HL-60/S4 (cell line): ENCODE measurements around the gene KRTAP5-8.

ENCODE experiments used
- in situ Hi-C: fragments of 300-500 bp; cut with MboI; formaldehyde crosslinking; loops from 2 replicates; pipeline ENCODE4 v1.14.3; 2022; ENCODE audit warnings: low sequenced_read_pairs

Gene KRTAP5-8

DNA sequence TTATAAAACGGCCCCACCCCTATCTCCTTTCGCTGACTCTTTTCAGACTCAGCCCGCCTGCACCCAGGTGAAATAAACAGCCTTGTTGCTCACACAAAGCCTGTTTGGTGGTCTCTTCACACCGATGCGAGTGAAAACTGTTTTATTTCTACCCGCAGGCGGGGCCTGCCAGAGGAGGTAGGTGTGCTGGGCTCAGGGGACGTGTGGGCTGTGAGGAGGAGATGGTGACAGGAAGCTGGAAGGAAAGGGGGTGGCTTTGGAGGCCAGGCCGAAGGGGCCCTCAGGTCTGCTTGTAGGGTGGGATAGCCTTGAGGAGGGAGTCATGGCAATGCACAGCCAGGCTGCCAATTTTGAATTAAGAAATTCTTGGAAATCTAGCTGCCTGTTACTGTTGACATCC is 32.0 kb upstream of the KRTAP5-8 start:
- in situ Hi-C loops: no loop called here

DNA sequence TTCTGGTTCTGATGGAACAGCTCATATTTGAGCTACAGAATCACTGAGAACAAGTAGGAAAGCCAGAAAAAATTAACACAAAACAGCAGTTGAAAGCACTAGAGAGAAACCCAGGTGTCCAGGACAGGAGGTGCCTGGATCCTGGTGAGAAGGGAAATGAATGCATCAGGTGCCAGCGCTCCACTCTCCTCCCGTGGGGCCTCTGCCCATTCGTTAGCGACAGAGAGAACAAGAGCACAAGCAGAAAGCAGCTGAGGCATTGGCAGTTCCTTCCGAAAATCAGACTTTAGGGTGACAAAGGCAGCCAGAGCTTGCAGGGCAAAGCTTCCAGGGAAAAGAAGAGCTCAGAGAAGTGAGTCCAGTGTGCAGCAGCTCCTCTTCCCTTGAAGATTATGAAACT is 30.7 kb upstream of the KRTAP5-8 start:
- in situ Hi-C loops: no loop called here

DNA sequence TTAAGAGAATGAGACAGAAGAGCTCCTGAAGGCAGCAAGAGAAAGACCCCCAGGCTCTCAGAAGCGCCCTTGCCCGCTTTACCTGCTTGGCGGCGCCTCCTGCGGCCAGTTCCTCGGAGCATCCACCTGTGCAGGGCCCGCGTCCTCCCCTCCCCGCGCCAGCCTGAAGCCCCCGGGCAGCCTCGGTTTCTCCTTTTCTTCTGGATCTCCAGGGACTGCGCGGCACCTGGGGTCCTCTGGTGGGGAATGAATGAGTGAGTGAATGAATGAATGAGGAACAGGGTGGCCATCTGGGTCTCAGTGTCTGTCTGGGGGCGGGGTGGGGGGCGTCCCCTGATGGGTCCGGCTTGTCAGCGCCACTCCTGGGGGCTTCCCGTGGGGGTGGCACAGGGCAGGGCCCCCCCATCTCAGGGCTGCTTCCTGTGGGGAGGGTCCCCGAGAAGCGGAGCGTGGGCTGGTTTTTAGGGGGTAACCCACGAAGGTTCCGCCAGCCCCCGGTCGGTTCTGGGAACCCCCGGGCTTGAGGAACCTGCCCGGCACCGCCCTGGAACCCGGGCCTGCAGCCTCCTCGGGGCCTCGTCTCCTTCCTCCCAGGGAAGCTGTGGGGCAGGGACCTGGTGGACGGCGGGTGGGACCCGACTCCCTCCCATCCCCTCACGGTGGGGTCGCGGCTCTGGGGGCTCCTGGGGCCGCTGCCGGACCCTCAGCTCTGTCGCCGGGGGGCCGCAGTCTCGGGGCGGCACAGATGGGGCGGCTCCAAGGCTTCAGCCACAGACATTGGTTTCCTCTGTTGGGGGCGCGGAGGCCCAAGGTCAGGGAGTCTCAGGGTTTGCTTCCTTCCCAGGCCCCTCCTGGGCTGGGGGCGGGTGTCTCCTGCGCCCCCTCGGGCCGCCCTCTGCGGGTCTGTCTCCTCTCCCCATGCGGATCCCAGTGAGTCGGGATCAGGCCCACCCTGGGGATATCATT is 19.0 kb upstream of the KRTAP5-8 start:
- in situ Hi-C loops: no loop called here

DNA sequence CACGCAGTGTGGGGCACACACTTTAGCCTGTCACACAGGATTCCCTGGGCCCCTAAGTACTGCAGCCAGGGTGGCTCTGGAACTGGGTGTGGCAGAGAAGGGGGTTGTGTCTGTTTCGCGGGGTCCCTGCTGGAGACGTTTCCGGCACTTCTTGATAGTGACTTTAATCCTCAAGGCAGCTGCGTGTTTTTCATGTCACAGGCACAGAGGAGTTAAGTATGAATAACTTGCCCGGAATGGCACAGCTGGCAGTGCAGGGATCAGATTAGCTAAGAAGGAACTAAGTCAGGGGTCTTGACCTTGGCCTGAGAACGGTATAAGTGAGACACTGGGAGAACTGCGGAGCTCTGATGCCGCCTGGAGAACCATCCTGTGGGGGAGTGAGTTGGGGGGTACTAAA is 18.3 kb upstream of the KRTAP5-8 start:
- in situ Hi-C loops: no loop called here

DNA sequence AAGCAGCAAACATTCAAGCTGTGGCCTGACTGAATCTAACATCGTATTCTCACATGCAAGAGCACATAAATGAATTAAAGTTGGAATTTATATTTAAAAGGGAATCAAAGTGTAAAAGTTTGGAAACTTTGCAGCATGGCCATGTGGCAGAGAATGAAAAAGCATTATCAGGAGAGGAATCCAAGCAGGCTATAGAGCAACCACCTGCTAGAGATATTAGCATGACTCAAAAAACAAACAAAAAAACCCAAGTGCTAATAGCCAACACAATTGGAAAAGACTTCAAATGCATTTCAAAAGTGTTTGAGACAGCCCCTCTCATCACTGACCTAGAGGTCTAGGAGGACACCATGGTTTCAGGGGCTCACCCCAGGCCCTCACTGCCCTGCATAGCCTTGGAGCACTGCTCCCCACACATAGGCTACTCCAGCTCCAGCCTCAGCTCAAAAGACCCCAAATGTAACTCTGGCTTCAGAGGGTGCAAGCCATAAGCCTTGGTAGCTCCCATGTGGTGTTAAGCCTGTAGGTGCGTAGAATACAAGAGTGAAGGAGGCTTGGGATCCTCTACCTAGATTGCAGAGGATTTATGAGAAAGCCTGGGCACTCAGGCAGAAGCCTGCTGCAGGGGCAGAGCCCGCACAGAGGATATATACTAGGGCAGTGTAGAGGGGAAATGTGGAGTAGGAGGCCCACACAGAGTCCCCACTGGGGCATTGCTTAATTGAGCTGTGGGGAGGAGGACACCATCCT is 12.5 kb upstream of the KRTAP5-8 start:
- in situ Hi-C loops: loop anchor here (25.0 kb wide), 1 partner anchor 88 kb away; the partner anchor contains the start of gene DHCR7

DNA sequence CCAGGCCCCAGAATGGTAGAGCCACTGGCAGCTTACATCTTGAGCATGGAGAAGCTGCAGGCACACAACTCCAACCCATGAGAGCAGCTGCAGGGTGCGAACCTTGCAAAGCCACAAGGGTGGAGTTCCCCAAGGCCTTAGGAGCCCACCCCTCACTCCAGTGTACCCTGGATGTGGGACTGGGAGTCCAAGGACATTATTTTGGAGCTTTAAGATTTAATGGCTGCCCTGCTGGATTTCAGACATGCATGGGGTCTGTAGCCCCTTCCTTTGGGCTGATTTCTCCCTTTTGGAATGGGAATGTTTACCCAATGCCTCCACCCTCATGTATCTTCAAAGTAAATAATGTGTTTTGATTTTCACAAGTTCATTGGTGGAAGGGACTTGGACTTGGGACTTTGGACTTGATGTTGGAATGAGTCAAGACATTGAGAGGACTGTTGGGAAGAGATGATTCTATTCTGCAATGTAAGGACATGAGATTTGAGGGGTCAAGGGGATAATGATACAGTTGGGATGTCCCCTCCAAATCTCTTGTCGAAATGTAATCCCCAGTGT is 11.8 kb upstream of the KRTAP5-8 start:
- in situ Hi-C loops: loop anchor here (25.0 kb wide), 1 partner anchor 89 kb away; the partner anchor contains the start of gene DHCR7

DNA sequence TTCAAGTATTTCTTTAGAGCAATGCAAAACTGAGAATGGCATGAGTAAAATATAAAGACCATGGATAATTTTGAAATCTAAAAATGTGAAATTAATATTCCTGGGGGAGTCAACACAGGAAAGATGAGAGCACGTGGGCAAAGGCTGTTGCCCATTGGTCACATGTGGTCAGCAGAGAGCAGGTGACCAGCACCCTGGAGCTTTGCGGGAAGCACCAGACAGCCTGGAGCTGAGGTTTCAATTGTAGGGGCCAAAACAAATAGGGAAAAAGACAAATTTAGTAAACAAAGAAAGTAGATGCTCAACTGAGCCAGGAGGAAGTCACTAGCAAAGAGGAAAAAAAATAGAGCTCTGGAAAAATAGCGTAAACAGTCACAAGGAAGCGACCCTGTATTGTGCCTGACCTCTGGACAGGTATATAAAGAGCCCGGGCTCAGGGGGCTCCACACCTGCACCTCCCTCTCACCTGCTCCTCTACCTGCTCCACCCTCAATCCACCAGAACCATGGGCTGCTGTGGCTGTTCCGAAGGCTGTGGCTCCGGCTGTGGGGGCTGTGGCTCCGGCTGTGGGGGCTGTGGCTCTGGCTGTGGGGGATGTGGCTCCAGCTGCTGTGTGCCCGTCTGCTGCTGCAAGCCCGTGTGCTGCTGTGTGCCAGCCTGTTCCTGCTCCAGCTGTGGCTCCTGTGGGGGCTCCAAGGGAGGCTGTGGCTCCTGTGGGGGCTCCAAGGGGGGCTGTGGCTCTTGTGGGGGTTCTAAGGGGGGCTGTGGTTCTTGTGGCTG is 10.8 kb upstream of the KRTAP5-8 start, which contains the start of gene KRTAP5-7:
TSS of gene KRTAP5-7 (plus strand) at position 472 of the 780 bp plus-strand sequence. CDS start at position 506, 34 bp downstream.
- in situ Hi-C loops: loop anchor here (25.0 kb wide), 1 partner anchor 90 kb away; the partner anchor contains the start of gene DHCR7

DNA sequence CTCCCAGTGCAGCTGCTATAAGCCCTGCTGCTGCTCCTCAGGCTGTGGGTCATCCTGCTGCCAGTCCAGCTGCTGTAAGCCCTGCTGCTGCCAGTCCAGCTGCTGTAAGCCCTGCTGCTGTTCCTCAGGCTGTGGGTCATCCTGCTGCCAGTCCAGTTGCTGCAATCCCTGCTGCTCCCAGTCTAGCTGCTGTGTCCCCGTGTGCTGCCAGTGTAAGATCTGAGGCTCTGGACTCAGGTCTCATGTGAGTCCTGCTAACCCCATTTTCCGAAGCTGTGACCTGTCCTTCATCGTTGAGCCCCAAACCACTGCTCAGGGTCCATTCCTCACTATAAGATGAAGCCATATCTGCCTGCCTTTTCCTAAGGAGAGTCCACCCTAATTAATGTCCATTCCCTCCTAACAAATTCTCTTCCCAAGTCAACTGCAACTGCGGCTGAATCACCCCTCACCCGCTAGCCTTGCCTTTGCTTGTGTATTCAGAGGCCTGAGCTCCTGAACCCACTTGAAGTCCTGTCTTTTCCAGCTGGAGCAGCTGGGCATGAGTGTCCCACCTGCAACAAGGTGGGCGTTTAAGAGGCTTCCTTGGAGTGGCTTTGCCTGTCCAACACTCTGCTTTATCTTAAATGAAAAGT is 10.1 kb upstream of the KRTAP5-8 start:
- in situ Hi-C loops: loop anchor here (25.0 kb wide), 1 partner anchor 90 kb away; the partner anchor contains the start of gene DHCR7

DNA sequence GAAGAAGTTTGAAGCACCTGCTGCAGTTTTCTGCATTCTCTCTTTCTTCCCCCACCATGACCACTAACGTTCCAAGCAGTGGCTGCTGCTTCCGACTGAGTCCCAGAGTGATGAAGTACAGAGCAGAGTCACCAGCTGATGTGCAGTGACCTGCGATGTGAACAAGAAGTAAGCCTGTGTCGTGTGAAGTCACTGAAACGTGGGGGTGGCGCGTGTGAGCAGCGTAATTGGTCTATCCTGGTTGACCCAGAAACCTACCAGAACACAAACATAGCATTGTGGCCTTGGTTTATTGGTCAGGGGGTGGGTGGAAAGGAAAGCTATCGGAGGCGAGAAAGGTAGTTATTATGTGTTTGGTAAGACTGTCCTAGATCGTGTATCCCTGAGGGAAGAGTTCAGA is 7.2 kb upstream of the KRTAP5-8 start:
- in situ Hi-C loops: loop anchor here (25.0 kb wide), 1 partner anchor 93 kb away; the partner anchor contains the start of gene DHCR7

DNA sequence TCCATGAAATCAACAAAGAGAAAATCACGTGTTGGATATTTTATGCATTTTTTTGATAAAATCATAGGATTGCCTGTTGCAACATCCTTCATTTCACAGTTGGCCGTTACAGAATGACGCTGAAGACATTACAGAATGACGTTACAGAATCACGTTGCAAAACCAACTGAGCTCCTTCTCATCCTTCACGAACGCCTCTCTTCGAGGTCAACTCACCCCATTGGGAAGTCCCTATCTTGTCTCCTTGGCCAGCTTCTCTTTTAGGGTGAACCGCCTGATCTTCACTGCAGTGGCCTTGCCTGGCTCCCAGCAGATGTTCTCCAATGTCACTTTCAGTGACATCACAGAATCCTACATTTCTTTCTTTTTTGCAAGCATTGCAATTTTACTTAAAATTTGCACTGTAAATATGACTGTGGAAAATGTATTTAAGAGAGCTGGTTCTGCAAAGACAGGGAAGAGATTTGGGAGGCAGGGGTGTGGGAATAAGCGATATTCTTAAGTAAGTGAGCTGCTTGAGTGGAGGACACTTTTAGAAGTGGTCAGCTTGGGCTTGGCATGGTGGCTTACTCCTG is 5.7 kb upstream of the KRTAP5-8 start:
- in situ Hi-C loops: loop anchor here (25.0 kb wide), 1 partner anchor 95 kb away; the partner anchor contains the start of gene DHCR7

DNA sequence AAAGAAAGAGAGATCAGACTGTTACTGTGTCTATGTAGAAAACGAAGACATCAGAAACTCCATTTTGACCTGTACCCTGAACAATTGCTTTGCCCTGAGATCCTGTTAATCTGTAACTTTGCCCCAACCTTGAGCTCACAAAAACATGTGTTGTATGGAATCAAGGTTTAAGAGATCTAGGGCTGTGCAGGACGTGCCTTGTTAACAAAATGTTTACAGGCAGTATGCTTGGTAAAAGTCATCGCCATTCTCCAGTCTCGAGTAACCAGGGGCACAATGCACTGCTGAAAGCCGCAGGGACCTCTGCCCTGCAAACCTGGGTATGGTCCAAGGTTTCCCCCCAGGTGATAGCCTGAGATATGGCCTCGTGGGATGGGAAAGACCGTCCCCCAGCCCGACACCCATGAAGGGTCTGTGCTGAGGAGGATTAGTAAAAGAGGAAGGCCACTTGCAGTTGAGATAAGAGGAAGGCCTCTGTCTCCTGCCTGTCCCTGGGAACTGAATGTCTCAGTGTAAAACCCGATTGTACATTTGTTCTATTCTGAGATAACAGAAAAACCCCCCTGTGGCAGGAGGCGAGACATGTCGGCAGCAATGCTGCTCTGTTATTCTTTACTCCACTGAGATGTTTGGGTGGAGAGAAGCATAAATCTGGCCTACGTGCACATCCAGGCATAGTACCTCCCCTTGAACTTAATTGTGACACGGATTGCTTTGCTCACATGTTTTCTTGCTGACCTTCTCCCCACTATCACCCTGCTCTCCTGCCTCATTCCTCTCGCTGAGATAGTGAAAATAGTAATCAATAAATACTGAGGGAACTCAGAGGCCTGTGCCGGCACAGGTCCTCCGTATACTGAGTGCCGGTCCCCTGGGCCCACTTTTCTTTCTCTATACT is 2.9 kb upstream of the KRTAP5-8 start:
- in situ Hi-C loops: loop anchor here (25.0 kb wide), 1 partner anchor 98 kb away; the partner anchor contains the start of gene DHCR7

DNA sequence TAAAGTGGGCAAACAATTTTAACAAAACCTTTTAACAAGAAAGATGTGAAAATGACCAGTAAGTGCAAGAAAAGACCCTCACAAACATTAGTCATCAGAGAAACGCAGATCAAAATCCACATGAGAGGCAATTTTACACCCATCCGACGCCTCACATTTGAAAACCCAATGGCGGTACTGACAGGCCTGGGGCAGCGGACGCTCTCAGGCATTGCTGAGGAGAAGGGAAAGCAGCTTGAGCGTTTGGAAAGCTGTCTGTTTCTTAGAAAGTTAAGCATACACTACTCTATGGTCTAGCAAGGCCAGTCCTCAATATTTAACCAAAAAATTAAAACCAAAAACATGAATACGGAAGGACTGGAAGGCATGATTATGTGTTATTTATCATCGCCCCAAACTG is 2.0 kb upstream of the KRTAP5-8 start:
- in situ Hi-C loops: loop anchor here (25.0 kb wide), 1 partner anchor 99 kb away; the partner anchor contains the start of gene DHCR7

DNA sequence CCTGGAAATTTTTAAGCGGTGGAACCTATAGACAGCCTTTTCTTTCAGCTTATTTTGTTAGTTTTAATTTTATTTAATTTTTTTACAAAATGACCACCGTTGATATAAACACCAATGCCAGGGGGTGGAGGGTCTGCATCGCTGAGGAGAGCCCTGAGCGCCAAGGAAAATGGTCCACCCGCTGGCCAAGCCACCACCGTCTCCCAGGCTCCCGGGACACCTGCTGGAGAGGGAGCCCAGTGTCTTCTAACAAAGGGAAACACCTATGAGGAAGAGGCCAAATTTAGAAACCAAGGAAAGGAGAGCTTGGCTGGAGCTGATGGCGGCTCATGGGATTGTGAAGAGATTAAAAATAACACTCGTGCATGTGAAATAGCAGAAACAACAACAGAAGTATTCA is 288 bp upstream of the KRTAP5-8 start:
- in situ Hi-C loops: loop anchor here (25.0 kb wide), 1 partner anchor 100 kb away; the partner anchor contains the start of gene DHCR7

DNA sequence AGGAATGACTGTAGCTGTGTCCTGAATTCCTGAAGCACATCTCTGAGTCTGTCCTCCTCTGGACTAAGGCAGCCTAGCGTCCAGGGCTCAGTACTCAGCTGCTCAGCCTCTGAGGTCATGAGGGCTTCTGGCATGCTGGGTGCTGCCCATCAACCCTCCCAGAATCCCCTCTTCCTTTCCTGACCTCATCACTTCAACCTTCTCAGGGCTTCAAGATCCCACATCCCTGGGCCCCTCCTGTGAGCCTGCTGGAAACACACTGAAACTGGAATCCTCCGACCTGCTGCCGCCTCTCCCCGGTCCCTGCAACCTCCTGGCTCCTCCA is 803 bp downstream of the KRTAP5-8 start:
- in situ Hi-C loops: loop anchor here (25.0 kb wide), 1 partner anchor 101 kb away; the partner anchor contains the start of gene DHCR7

DNA sequence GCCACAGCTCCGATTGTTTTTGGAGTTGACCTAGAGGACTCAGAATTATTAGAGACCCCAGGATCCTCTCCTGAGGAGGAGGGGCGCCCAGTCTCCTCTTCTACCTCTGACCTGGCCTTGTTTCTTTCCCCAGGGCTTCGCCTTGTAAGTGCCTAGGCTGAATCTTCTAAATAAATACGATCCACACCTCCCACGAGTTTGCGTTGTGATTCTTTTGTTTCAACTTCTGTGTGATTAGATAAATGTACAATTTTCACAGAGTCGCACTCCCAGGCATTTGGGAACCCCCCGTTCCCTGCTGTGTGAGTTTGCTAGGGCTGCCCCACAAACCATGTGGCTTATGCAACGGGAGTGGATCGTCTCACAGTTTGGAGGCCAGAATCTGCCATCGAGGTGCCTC is 1.2 kb downstream of the KRTAP5-8 start:
- in situ Hi-C loops: loop anchor here (25.0 kb wide), 1 partner anchor 102 kb away; the partner anchor contains the start of gene DHCR7

DNA sequence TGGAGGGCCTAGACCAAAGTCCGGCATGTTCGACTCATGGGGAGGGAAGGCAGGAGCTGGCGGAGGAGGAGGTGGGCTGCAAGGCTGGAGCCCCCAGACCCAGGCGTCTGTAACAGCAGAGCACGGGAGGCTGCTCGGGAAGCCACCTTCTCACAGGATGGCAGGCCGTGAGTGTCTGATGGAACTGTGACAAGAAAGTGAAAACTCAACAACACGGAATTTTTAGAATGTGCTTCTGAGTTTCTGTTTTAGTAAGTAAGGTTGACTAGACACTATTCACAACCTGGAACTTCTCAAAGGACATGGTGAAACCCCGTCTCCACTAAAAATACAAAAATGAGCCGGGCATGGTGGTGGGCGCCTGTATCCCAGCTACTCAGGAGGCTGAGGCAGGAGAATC is 2.1 kb downstream of the KRTAP5-8 start:
- in situ Hi-C loops: loop anchor here (25.0 kb wide), 1 partner anchor 103 kb away; the partner anchor contains the start of gene DHCR7

DNA sequence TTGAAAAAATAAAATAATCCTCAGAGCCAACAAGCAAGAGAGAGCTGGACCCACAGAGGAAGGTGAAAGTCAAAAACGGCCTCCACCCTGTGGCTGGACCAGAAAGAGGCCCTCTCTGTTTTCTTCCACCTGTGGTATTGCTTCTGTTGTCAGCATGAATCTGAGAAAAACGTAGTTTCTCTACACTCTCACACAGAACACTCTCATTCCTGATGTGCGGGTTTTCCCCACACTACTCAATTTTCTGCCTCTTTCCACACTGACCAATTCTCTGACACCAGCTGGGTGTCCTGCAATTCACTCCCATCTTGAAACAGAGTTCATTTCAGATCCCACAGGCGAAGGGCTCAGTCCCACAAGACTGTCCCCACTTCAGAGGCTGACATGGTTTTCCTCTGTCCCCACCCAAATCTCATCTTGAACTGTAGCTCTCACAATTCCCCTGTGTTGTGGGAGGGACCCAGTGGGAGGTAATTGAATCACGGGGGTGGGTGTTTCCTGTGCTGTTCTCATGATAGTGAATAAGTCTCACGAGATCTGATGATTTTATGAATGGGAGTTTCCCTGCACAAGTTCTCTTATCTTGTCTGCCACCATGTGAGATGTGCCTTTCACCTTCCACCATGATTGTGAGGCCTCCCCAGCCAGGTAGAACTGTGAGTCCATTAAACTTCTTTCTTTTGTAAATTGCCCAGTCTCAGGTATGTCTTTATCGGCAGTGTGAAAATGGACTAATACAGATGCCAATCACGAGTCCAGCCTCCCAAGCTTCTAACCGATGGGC is 2.9 kb downstream of the KRTAP5-8 start:
- in situ Hi-C loops: loop anchor here (25.0 kb wide), 1 partner anchor 103 kb away; the partner anchor contains the start of gene DHCR7
